ENCODE results near the gene SPATA13. TPM values are rescaled to one million over a fixed set of nuclear protein-coding genes. Genes with fewer than 3 reads are reported as not detected.

SPATA13 gene
- total and polyA plus RNA-seq, 2 donors (not counting 1 experiment from before 2014, with no cell fraction given), result 5.7 to 8.3 TPM

GRCh38 chr13:24224232-24224680, 63.7 kb downstream of the SPATA13 start:
- Histone ChIP-seq H3K36me3 (replicated peaks in 1 of 2; ENCODE audit: control extremely low read depth in 1 of 2, control insufficient read depth in 1 of 2, extremely low read depth in 1 of 2, insufficient read depth in 2 of 2, low read length in 1 of 2) (no peaks in the 10 kb centered on the region), H3K27ac (ENCODE audit: low read length in 2 of 2) (peak overlapping the region; percentile 59 to 63), H4K20me1 (ENCODE audit: control insufficient read depth, insufficient read depth, low read length, poor library complexity, severe bottlenecking) (peaks cover 5% of the 10 kb centered on the region), H3K79me2 (ENCODE audit: control insufficient read depth, insufficient read depth, low read length) (no peaks in the 10 kb centered on the region), H3K9me3 (ENCODE audit: control extremely low read depth in 1 of 3, control insufficient read depth in 2 of 3, insufficient read depth in 1 of 3, low read length in 2 of 3) (no peaks in the 10 kb centered on the region), H3K9ac (ENCODE audit: low read length) (peak overlapping the region; percentile 78), H2AFZ (ENCODE audit: insufficient read depth, low read depth, low read length, poor library complexity, severe bottlenecking) (peak overlapping the region; percentile 93), H3K27me3 (replicated peaks in 1 of 4; ENCODE audit: control extremely low read depth in 1 of 4, control insufficient read depth in 3 of 4, insufficient read depth in 4 of 4, low read length in 3 of 4) (no peaks in the 10 kb centered on the region), H3K4me1 (ENCODE audit: control insufficient read depth in 2 of 2, insufficient read depth in 2 of 2, low read length in 2 of 2) (peaks cover 16 to 30% of the 10 kb centered on the region in 2 donors), H3K4me3 (ENCODE audit: control extremely low read depth in 1 of 5, extremely low read depth in 1 of 5, insufficient read depth in 1 of 5, low read depth in 2 of 5, low read length in 4 of 5) (peak overlapping the region; percentile 8 to 71 (median 60)), H3K4me2 (replicated peaks; ENCODE audit: low read depth, low read length, poor library complexity, severe bottlenecking) (peak overlapping the region; percentile 86)
- WGBS (ENCODE audit: insufficient coverage), result 63% methylated on average over 8 of the region's 9 CpGs
- CTCF ChIA-PET, result interaction anchor here (0.9 to 3.1 kb wide), 5 partner anchors 9 to 757 kb away, joined by 5 to 13 read pairs (median 6); no protein-coding TSS in a partner anchor
- Mint-ChIP-seq H3K9me3 (ENCODE audit: insufficient read depth) (no peaks in the 10 kb centered on the region), H3K27me3 (no peaks in the 10 kb centered on the region), H3K27ac (peak overlapping the region; percentile 92), H3K4me3 (peak overlapping the region; percentile 92), H3K4me1 (peaks cover 31% of the 10 kb centered on the region)
- intact Hi-C loops (cut with micrococcal nuclease), result loop anchor here (5.0 kb wide), 1 partner anchor 337 kb away; the partner anchor contains the start of gene MIPEP
- POLR2A ChIA-PET, result no interaction called here
- DNase-seq (no peak), ATAC-seq (ENCODE audit: low read depth) (peak; percentile 21)
- TF ChIP-seq EZH2 (IDR thresholded peaks at IDR 0.05; ENCODE audit: borderline replicate concordance, insufficient read depth, low read depth, low read length, poor library complexity, severe bottlenecking), result no peak
- TF ChIP-seq CTCF (IDR thresholded peaks at IDR 0.05), result no peak

- peaks cover 31% of the 10 kb centered on the region for H3K4me1 Mint-ChIP-seq
- no peaks in the 10 kb centered on the region for H3K9me3 ChIP-seq (ENCODE audit: control extremely low read depth in 1 of 3, control insufficient read depth in 2 of 3, insufficient read depth in 1 of 3, low read length in 2 of 3)
- H3K79me2 ChIP-seq (ENCODE audit: control insufficient read depth, insufficient read depth, low read length), result no peaks in the 10 kb centered on the region
- TF ChIP-seq CTCF (IDR thresholded peaks at IDR 0.05), result no peak
- TF ChIP-seq EZH2 (IDR thresholded peaks at IDR 0.05; ENCODE audit: borderline replicate concordance, insufficient read depth, low read depth, low read length, poor library complexity, severe bottlenecking), result no peak
- CTCF ChIA-PET, result interaction anchor here (0.9 to 3.1 kb wide), 7 partner anchors 9 to 758 kb away, joined by 3 to 13 read pairs (median 6); no protein-coding TSS in a partner anchor
- H3K27me3 Mint-ChIP-seq, result no peaks in the 10 kb centered on the region
- no peak overlapping the region for H3K4me3 ChIP-seq (ENCODE audit: control extremely low read depth in 1 of 5, extremely low read depth in 1 of 5, insufficient read depth in 1 of 5, low read depth in 2 of 5, low read length in 4 of 5)
- DNase-seq (no peak), ATAC-seq (ENCODE audit: low read depth) (no peak)
- no peaks in the 10 kb centered on the region for H3K9me3 Mint-ChIP-seq (ENCODE audit: insufficient read depth)
- H3K27ac ChIP-seq (ENCODE audit: low read length in 2 of 2), result no peak overlapping the region
- H4K20me1 ChIP-seq (ENCODE audit: control insufficient read depth, insufficient read depth, low read length, poor library complexity, severe bottlenecking), result peaks cover 5% of the 10 kb centered on the region
- peak overlapping the region; percentile 78 for H3K9ac ChIP-seq (ENCODE audit: low read length)
- peak overlapping the region; percentile 92 for H3K4me3 Mint-ChIP-seq
- intact Hi-C loops (cut with micrococcal nuclease), result loop anchor here (5.0 kb wide), 1 partner anchor 47 kb away; no protein-coding TSS in a partner anchor
- H3K4me1 ChIP-seq (ENCODE audit: control insufficient read depth in 2 of 2, insufficient read depth in 2 of 2, low read length in 2 of 2), result peaks cover 16 to 30% of the 10 kb centered on the region in 2 donors
- peak overlapping the region; percentile 93 for H2AFZ ChIP-seq (ENCODE audit: insufficient read depth, low read depth, low read length, poor library complexity, severe bottlenecking)
- POLR2A ChIA-PET, result no interaction called here
- WGBS (ENCODE audit: insufficient coverage), result 86% methylated on average over 11 of the region's 11 CpGs
- no peaks in the 10 kb centered on the region for H3K27me3 ChIP-seq (replicated peaks in 1 of 4; ENCODE audit: control extremely low read depth in 1 of 4, control insufficient read depth in 3 of 4, insufficient read depth in 4 of 4, low read length in 3 of 4)
- H3K36me3 ChIP-seq (replicated peaks in 1 of 2; ENCODE audit: control extremely low read depth in 1 of 2, control insufficient read depth in 1 of 2, extremely low read depth in 1 of 2, insufficient read depth in 2 of 2, low read length in 1 of 2), result no peaks in the 10 kb centered on the region
- peak overlapping the region; percentile 92 for H3K27ac Mint-ChIP-seq
- H3K4me2 ChIP-seq (replicated peaks; ENCODE audit: low read depth, low read length, poor library complexity, severe bottlenecking), result peak overlapping the region; percentile 86
These were observed 64.5 kb downstream of the SPATA13 start for GRCh38 chr13:24225062-24225461.

Data from B cell (primary cell).